Osteoblast (primary cell): ENCODE results near the gene LTO1. TPM values are rescaled to one million over a fixed set of nuclear protein-coding genes. Genes with fewer than 3 reads are reported as not detected.

Experiments used
- DNase-seq: peaks from one replicate; pipeline ENCODE4 v3.0.0; 2011; ENCODE audit warnings: low spot score, mixed read lengths; ENCODE audit not compliant: insufficient read length; ENCODE audit errors: missing footprints
- H2AFZ ChIP-seq: 2 replicates; pipeline ENCODE4 v1.6.0; 2011; ENCODE audit warnings: mild to moderate bottlenecking, low read length
- H3K27ac ChIP-seq: 2 replicates; pipeline ENCODE4 v1.5.1; 2011; ENCODE audit warnings: mild to moderate bottlenecking, low read depth, low read length, moderate library complexity
- H3K27me3 ChIP-seq: 2 replicates; pipeline ENCODE4 v1.6.0; 2012; ENCODE audit warnings: mild to moderate bottlenecking, control low read depth, inconsistent platforms, low read length, moderate library complexity; ENCODE audit not compliant: insufficient read depth
- H3K36me3 ChIP-seq: 2 replicates; pipeline ENCODE4 v1.5.1; 2011; ENCODE audit warnings: mild to moderate bottlenecking, low read length, control low read depth, moderate library complexity; ENCODE audit not compliant: insufficient read depth
- H3K4me1 ChIP-seq: 2 replicates; pipeline ENCODE4 v1.5.1; 2011; ENCODE audit warnings: mild to moderate bottlenecking, low read length, control low read depth, moderate library complexity; ENCODE audit not compliant: insufficient read depth
- H3K4me2 ChIP-seq: 2 replicates; pipeline ENCODE4 v1.6.0; 2011; ENCODE audit warnings: mild to moderate bottlenecking, low read length; ENCODE audit not compliant: insufficient read depth
- H3K4me3 ChIP-seq: fragments of 200-600 bp; sonication (generic); 3 replicates; pipeline ENCODE4 v1.5.1; 2012; ENCODE audit warnings: mild to moderate bottlenecking, low read length, inconsistent platforms; ENCODE audit not compliant: insufficient read depth
- H3K79me2 ChIP-seq: 2 replicates; pipeline ENCODE4 v1.6.0; 2012; ENCODE audit warnings: mild to moderate bottlenecking, low read length, control low read depth, inconsistent platforms; ENCODE audit not compliant: insufficient read depth
- H3K9me3 ChIP-seq: 2 replicates; pipeline ENCODE4 v1.5.1; 2011; ENCODE audit warnings: low read depth, low read length, control low read depth
- H4K20me1 ChIP-seq: 2 replicates; pipeline ENCODE4 v1.6.0; 2012; ENCODE audit warnings: mild to moderate bottlenecking, low read length, control low read depth; ENCODE audit not compliant: insufficient read depth
- total RNA-seq: library from RNA; depleted of rRNA; stranded (reverse); fragments of >200 nt; gene quantifications from 2 replicates; pipeline ENCODE4 v1.2.3, GENCODE V29; 2012
- TF ChIP-seq, protein P1 (sequence below): IDR thresholded peaks from 2 replicates; pipeline ENCODE4 v1.5.1; 2011; ENCODE audit warnings: mild to moderate bottlenecking, low read depth, low read length, moderate library complexity; ENCODE audit errors: extremely low read depth

Gene LTO1
- total RNA-seq, 1 donor: 24.6 TPM

DNA sequence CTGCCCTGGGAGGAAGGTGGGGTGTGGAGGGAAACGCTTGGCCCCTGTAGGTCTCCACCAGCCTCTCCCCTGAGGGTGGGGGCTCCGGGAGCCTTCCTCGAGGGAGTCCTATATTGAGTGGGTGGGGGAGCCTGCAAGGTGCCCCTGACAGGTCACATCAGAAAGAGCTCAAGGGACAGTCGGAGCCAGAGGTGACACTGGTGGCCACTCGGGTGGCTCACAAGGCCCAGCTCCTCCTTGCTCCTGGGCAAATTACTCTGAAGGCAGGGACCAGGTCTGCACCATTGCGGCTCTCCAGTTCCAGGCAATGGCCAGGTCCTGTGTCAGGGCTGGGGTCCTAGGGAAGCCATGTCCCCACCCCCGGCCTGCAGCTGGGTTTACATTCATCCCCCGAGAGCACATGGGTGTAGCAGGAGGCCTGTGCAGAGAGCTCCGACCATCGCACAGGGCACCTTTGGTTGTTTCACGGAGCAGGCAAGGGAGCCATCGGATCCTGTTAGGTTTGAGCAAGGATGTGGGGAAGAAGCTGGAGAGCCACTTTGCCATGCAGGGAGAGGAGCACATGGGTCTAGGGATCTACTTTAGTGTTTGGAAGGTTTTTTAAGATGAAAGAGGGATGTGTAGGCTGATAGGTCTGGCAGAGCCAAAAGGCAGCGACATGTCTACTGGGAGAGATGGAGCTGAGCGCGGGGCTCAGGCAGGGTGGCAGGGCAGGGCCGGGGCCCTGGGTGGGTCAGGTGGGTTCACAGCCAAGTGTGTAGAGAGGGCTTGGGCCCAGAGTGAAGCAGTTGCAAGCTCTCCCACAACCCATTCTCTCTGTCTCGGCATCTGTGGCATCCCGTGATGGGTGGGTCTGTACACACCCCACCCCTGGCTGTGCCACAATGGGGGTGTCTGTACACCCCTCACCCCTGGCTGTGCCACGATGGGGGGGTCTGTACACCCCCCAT is 19.4 kb downstream of the LTO1 start:
- Histone ChIP-seq H4K20me1 (peaks cover 32% of the 10 kb centered on the region), H3K36me3 (peaks cover 40% of the 10 kb centered on the region), H3K4me1 (no peaks in the 10 kb centered on the region), H3K4me3 (no peak overlapping the region), H3K4me2 (no peak overlapping the region), H3K27me3 (no peaks in the 10 kb centered on the region), H2AFZ (no peak overlapping the region), H3K9me3 (no peaks in the 10 kb centered on the region), H3K79me2 (peaks cover 3% of the 10 kb centered on the region), H3K27ac (no peak overlapping the region)
- peak; percentile 94 for DNase-seq
- TF ChIP-seq, protein P1, sequence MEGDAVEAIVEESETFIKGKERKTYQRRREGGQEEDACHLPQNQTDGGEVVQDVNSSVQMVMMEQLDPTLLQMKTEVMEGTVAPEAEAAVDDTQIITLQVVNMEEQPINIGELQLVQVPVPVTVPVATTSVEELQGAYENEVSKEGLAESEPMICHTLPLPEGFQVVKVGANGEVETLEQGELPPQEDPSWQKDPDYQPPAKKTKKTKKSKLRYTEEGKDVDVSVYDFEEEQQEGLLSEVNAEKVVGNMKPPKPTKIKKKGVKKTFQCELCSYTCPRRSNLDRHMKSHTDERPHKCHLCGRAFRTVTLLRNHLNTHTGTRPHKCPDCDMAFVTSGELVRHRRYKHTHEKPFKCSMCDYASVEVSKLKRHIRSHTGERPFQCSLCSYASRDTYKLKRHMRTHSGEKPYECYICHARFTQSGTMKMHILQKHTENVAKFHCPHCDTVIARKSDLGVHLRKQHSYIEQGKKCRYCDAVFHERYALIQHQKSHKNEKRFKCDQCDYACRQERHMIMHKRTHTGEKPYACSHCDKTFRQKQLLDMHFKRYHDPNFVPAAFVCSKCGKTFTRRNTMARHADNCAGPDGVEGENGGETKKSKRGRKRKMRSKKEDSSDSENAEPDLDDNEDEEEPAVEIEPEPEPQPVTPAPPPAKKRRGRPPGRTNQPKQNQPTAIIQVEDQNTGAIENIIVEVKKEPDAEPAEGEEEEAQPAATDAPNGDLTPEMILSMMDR: no peak

DNA sequence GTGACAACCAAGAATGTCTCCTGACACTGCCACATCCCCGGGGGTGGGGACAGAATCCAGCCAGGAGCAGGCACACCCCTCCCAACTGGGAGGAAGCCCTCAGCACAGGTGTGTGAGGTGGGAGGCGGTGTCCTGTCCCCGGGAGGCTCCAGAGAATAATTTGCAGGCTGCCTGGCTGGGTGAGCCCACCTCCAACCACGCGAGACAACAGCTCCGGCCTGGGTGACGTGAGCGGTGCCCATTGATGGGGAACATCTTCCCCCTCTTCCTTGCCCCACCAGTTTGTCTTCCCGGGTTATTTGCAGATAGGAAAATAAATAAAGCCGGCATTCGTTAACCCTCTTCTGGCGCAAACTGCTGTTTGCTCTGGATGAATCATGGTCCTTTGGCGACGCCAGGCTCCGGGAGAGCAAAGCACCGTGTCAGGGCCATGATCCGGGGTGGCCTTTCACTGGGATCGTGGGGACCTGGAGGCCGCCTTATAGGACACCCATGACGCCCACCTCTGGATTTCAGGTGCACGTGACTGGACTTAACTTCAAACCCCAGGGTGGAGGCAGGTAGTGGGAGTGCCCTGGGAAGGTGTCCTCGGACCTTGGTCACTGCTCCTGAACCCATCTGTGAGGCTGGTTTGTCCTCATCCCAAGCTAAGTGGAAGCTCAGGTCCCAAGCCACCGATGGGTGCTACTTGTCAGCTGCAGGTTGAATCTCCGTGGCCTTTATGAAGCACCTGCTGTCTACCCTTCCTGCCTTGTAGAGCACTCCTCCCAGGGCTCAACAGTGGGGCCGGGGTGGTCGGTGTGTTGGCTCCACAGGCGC is 20.3 kb downstream of the LTO1 start:
- H3K27ac ChIP-seq: peak overlapping the region; percentile 17

DNA sequence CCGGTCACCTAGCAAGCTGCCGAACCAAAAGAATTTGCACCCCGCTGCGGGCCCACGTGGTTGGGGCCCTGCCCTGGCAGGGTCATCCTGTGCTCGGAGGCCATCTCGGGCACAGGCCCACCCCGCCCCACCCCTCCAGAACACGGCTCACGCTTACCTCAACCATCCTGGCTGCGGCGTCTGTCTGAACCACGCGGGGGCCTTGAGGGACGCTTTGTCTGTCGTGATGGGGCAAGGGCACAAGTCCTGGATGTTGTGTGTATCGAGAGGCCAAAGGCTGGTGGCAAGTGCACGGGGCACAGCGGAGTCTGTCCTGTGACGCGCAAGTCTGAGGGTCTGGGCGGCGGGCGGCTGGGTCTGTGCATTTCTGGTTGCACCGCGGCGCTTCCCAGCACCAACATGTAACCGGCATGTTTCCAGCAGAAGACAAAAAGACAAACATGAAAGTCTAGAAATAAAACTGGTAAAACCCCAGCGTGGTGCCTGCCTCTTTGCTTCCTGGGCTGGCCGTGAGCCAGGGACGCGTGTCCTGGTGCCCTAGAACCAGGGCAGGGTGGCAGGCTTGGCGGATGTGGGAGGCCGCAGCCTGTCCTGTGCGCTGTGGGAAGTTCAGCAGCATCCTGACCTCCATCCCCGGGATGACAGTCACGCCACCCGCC is 21.0 kb downstream of the LTO1 start:
- peaks cover 18% of the 10 kb centered on the region for H3K79me2 ChIP-seq
- H3K4me1 ChIP-seq: no peaks in the 10 kb centered on the region
- peak; percentile 78 for DNase-seq
- no peak overlapping the region for H2AFZ ChIP-seq
- peaks cover 45% of the 10 kb centered on the region for H4K20me1 ChIP-seq
- peak overlapping the region; percentile 5 for H3K27ac ChIP-seq
- H3K4me2 ChIP-seq: no peak overlapping the region
- no peak overlapping the region for H3K4me3 ChIP-seq
- no peaks in the 10 kb centered on the region for H3K27me3 ChIP-seq
- H3K36me3 ChIP-seq: peaks cover 55% of the 10 kb centered on the region
- TF ChIP-seq, protein P1: no peak
- no peaks in the 10 kb centered on the region for H3K9me3 ChIP-seq

More for the DNA sequence above, 20.3 kb downstream of the LTO1 start:
- no peaks in the 10 kb centered on the region for H3K4me1 ChIP-seq
- H3K27me3 ChIP-seq: no peaks in the 10 kb centered on the region
- DNase-seq: peak; percentile 95
- no peak overlapping the region for H3K4me2 ChIP-seq
- no peak overlapping the region for H3K4me3 ChIP-seq
- H4K20me1 ChIP-seq: peaks cover 39% of the 10 kb centered on the region
- H3K36me3 ChIP-seq: peaks cover 48% of the 10 kb centered on the region
- TF ChIP-seq, protein P1: no peak
- H3K9me3 ChIP-seq: no peaks in the 10 kb centered on the region
- no peak overlapping the region for H2AFZ ChIP-seq
- H3K79me2 ChIP-seq: peaks cover 11% of the 10 kb centered on the region
